ENCODE measurements around the gene PTPN14. TPM values are rescaled to one million over a fixed set of nuclear protein-coding genes. Genes with fewer than 3 reads are reported as not detected.

The PTPN14 gene
- total RNA-seq, 6 donors from 2014 or later: 15.4 to 42.9 (median 27.0) TPM

DNA sequence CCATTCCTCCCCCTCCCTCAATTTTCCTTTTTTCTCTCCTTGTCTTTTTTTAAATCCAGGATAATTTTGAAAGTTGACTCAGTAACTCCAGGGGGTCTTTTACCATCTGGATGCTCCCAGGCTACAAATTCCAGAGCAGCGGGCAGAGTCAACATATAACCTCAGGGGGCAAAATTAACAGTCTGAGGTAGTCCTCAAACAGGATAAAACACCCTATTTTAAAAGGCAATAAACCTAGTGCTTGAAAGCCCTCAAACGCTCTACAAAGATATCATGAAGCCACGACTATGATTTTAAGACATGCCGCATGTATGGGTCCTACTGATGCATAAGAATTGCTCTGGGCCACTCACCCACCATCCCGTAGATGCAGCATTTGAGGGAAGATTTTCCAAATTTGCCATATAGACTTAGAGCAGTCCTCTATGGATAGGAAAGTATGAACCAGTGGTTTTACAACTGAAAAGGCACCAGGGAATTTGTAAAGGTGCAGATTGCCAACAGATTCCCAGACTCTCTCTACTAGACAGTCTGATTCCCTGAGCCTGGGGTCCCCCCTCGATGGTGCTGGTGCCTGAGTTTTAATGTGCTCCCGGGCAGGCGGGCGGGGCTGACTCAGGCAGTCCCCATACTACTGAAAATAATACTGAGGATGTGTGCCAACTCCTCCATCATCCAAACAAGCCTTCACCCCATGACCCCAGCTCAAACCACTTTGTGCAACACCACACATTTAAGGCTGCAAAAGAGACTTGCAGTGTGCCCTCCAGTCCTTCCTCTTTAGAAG, 37.2 kb downstream of the PTPN14 start:
- Histone ChIP-seq H3K27me3 (no peaks in the 10 kb centered on the region), H3K4me3 (no peak overlapping the region), H3K9me3 (no peaks in the 10 kb centered on the region), H3K4me1 (peaks cover 9 to 22% (median 11%) of the 10 kb centered on the region in 4 donors), H3K27ac (no peak overlapping the region), H3K36me3 (no peaks in the 10 kb centered on the region)
- TF ChIP-seq, protein P1, sequence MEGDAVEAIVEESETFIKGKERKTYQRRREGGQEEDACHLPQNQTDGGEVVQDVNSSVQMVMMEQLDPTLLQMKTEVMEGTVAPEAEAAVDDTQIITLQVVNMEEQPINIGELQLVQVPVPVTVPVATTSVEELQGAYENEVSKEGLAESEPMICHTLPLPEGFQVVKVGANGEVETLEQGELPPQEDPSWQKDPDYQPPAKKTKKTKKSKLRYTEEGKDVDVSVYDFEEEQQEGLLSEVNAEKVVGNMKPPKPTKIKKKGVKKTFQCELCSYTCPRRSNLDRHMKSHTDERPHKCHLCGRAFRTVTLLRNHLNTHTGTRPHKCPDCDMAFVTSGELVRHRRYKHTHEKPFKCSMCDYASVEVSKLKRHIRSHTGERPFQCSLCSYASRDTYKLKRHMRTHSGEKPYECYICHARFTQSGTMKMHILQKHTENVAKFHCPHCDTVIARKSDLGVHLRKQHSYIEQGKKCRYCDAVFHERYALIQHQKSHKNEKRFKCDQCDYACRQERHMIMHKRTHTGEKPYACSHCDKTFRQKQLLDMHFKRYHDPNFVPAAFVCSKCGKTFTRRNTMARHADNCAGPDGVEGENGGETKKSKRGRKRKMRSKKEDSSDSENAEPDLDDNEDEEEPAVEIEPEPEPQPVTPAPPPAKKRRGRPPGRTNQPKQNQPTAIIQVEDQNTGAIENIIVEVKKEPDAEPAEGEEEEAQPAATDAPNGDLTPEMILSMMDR (IDR thresholded peaks at IDR 0.05): no peak
- TF ChIP-seq POLR2AphosphoS5 (IDR thresholded peaks at IDR 0.05) (no peak), POLR2A (IDR thresholded peaks at IDR 0.05) (no peak), EP300 (IDR thresholded peaks at IDR 0.05) (no peak)
- DNase-seq: peak in 1 of 2 donors; percentile 32
- no peak for ATAC-seq (ENCODE audit: low FRiP score in 2 of 2)
- 77% methylated on average over 8 to 9 of the region's 9 CpGs for WGBS, 2 donors

DNA sequence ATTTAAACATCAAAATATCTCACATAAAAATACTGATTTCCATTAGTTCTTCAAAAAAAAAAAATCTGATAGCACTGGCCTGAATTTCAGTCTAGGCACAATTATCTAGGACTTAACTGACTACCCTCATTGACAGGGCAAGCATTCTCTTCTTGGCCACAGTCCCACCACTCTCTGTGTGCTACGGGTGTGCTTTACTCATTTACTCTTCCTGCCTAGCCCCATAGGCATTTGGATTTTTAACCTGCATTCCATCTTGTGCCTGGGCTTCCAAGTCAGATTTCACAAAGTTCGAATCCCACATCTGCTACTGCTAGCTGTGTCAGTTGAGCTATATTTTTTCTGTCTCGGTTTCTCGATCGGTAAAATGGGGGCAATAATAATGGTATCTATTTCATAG, 38.0 kb downstream of the PTPN14 start:
- H3K4me1 ChIP-seq: peaks cover 9 to 22% (median 11%) of the 10 kb centered on the region in 4 donors
- no peak overlapping the region for H3K27ac ChIP-seq
- WGBS, 2 donors: 86 to 91% methylated on average over 5 of the region's 5 CpGs
- no peaks in the 10 kb centered on the region for H3K27me3 ChIP-seq
- DNase-seq (no peak), ATAC-seq (ENCODE audit: low FRiP score in 2 of 2) (no peak)
- H3K9me3 ChIP-seq: no peaks in the 10 kb centered on the region
- TF ChIP-seq POLR2AphosphoS5 (IDR thresholded peaks at IDR 0.05) (no peak), EP300 (IDR thresholded peaks at IDR 0.05) (no peak), POLR2A (IDR thresholded peaks at IDR 0.05) (no peak)
- TF ChIP-seq, protein P1 (IDR thresholded peaks at IDR 0.05): no peak
- no peaks in the 10 kb centered on the region for H3K36me3 ChIP-seq
- H3K4me3 ChIP-seq: no peak overlapping the region

DNA sequence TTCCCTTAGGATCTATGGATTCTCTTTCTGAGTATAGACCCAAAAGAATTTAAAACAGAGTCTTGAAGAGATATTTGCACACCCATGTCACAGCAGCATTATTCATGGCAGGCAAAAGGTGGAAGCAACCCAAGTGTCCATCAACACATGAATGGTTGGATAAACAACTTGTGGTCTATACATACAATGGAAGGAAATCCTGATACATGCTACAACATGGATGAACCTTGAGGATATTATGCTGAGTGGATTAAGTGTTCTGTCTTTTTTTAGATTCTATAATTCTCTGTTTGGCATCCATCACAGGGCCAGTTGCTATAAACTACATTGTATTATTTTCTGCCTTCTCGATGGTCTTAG, 39.8 kb downstream of the PTPN14 start:
- DNase-seq (no peak), ATAC-seq (ENCODE audit: low FRiP score in 2 of 2) (no peak)
- H3K4me1 ChIP-seq: peaks cover 10 to 17% (median 12%) of the 10 kb centered on the region in 4 donors
- no peak for TF ChIP-seq POLR2AphosphoS5 (IDR thresholded peaks at IDR 0.05)
- TF ChIP-seq, protein P1 (IDR thresholded peaks at IDR 0.05): no peak
- TF ChIP-seq POLR2A (IDR thresholded peaks at IDR 0.05): no peak
- TF ChIP-seq EP300 (IDR thresholded peaks at IDR 0.05): no peak
- H3K9me3 ChIP-seq: no peaks in the 10 kb centered on the region
- no peaks in the 10 kb centered on the region for H3K27me3 ChIP-seq
- 68 to 94% methylated on average over 1 of the region's 1 CpG for WGBS, 2 donors
- no peaks in the 10 kb centered on the region for H3K36me3 ChIP-seq
- H3K27ac ChIP-seq: no peak overlapping the region
- H3K4me3 ChIP-seq: no peak overlapping the region

DNA sequence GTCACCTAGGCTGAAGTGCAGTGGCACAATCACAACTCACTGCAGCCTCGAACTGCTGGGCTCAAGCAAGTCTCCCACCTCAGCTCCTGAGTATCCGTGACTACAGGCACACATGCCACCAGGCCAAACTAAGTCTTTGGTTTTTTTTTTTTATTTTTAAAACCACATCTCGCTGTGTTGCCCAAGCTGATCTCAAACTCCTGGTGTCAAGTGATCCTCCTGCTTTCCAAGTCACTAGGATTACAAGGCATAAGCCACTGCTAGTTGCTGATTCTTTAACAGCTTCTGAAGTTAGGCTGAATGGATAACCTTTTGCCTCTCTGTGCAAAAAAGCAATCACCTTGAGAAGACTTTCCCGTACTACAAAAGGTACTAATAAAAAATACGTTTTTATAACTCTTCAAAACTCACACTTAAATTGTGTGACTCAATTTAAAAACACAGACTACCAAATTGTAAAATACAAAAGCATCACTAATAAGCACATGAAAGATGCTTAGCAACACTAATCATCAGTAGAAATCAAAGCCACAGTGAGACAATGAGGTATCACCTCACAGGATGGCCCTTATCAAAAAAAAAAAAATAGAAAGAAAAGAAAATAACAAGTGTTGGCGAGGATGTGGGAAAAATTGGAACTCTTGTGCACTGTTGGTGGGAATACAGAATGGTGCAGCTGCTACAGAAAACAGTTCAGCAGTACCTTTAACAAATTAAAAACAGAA, 40.3 kb downstream of the PTPN14 start:
- Histone ChIP-seq H3K4me3 (no peak overlapping the region), H3K4me1 (peaks cover 8 to 12% (median 10%) of the 10 kb centered on the region in 4 donors), H3K27ac (no peak overlapping the region), H3K9me3 (no peaks in the 10 kb centered on the region), H3K27me3 (no peaks in the 10 kb centered on the region), H3K36me3 (no peaks in the 10 kb centered on the region)
- TF ChIP-seq POLR2A (IDR thresholded peaks at IDR 0.05) (no peak), EP300 (IDR thresholded peaks at IDR 0.05) (no peak), POLR2AphosphoS5 (IDR thresholded peaks at IDR 0.05) (no peak)
- TF ChIP-seq, protein P1 (IDR thresholded peaks at IDR 0.05): no peak
- WGBS, 2 donors: 89 to 94% methylated on average over 6 of the region's 6 CpGs
- DNase-seq: no peak
- ATAC-seq (ENCODE audit: low FRiP score in 2 of 2): no peak

All from upper lobe of left lung (tissue), 6 donors.